ENCODE results near the gene PRELP. TPM values are rescaled to one million over a fixed set of nuclear protein-coding genes. Genes with fewer than 3 reads are reported as not detected.
"Not testable (repeated sequence)": the region's sequence is repeated elsewhere in the genome, so short reads cannot be mapped to it uniquely, and the experiment has no call there.

The PRELP gene
- total RNA-seq, 2 donors from 2014 or later = 47.4 to 71.7 TPM

DNA sequence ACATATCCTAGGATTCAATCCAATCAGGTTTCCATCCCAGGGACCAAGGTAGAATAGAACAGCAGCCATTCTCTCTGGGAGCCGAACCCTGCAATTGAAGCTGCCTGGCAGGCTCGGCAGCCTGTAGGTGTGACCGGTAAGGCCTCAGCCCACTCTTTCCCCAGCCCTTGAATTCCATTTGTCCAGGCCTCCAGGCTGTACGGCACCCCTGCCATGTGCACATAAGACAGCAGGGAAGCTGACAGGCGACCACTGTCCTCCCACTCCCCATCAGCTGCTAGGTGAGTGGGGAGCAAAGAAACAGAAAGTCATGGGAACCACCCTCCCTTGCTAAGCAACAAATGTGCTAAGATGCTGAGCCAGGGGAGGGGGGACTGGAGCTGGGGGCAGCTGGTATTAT, 41.3 kb downstream of the PRELP start:
- no peak for DNase-seq
- intact Hi-C loops (cut with DNase I) = no loop called here
- ATAC-seq = no peak

DNA sequence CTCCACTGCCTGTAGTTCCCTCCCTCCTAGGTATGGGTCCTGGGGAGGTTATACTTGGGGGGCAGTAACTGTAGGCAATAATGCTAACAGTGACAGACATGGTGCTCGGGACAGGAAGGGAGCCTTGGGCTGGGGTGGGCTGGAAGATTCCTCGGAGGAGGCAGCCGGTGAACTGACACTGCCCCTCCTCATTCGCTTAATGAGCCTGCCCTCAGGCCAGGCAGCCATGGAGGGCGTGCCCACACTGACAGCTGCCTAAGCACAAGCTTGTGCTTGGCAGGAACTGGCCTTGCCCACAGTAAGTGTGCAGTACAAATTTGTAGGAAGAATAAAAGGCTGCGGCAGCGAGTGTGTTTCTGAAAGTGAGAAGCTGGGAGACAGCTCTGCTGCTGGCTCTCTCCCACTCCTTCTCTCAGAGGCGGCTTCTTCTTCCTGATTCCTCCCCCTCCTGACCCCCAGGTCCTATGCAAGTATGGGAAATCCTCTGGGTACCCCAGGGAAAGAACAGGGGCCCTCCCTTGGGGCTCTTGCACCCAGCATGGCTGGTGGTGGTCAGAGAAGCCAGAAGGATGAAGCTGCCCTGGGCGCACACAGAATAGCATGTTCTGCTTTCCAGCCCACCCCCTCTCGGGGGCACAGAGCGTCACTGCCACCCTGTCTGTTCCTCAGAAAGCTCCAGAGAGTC, 42.0 kb downstream of the PRELP start:
- intact Hi-C loops (cut with DNase I) = no loop called here
- no peak for DNase-seq
- no peak for ATAC-seq

GRCh38 chr1:203518139-203518538, 42.5 kb downstream of the PRELP start:
- intact Hi-C loops (cut with DNase I); ATAC-seq: not testable (repeated sequence)

DNA sequence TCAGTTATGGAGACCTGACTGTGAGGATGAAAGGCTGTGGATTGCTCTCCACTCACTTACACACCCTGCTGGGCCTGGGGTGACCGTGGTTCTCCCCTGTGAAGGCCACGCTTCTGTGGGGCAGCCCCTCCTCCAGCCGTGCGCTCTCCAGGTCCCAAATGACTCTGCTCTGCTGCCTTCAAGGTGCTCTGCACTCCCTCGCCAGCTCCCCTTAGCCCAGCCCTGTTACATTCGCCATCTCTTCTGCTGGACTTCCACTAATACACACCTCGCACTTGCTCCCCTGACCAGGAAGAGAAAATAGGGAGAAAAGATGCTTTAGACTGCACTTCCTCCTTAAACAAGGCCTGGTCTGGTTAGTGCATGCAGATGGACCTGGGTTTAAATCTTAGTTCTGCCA, 42.9 kb downstream of the PRELP start:
- intact Hi-C loops (cut with DNase I) = no loop called here
- ATAC-seq = no peak
- DNase-seq = no peak

More at GRCh38 chr1:203518139-203518538, 42.5 kb downstream of the PRELP start:
- not testable (repeated sequence) for DNase-seq

- ATAC-seq (no peak), DNase-seq (no peak)
- intact Hi-C loops (cut with DNase I) = no loop called here
These were observed 43.6 kb downstream of the PRELP start for GRCh38 chr1:203519053-203519840.

DNA sequence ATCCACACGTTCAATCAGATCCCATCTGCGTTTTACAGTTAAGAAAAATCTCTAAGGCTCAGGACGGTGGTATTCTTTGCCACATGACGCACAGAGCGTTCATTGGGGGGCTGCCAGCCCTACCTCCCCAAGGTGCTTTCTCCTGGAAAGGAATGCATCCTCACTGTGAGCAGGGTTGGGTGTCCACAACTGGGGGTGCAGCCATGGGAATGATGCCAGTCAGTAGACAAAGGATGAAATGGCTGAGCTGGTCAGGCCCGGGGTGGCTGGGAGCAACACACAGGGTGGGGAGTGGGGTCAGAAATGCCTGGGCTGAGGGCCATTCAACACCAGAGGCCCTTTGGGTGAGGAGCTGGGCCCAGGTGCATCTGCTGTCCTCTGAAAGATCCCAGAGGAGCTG, 44.3 kb downstream of the PRELP start:
- no peak for DNase-seq
- intact Hi-C loops (cut with DNase I) = no loop called here
- ATAC-seq = no peak

- peak in 1 of 2 donors; percentile 48 for ATAC-seq
- no peak for DNase-seq
- intact Hi-C loops (cut with DNase I) = no loop called here
These were observed 44.7 kb downstream of the PRELP start for GRCh38 chr1:203520315-203520714.

DNA sequence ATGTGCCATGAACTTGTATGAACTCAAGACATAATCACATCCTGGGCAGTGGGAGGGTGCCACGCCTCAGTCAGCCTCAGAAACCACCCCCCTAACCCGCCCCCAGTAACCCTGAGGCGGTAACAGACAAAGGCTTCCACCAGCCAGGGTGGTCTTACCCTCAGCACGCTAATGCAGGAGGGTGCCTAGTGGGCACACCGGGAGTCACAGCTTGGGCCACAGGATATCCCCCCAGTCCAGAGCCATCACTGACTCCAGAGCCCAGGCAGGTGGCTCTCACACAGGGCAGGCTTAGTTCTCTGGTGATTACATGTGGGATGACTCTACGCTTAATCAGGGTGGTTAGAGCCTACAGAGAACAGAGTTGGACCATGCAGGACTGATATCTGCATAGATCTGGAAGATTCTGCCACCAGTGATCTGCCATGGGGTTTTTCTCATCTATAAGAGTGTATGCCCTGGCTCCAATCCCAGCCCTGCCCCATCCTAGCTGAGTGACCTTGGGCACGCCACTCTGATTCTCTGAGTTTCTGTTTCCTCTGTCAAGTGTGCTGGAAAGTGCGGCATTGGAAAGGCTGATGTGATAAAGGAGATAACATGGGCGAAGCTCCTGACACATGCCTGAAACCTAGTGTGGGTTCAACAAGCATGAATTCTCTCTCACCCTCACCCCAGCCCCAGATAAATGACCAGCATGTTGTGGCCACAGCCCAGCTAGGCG, 45.6 kb downstream of the PRELP start:
- peak; percentile 18 to 46 for ATAC-seq
- intact Hi-C loops (cut with DNase I) = no loop called here
- no peak for DNase-seq

DNA sequence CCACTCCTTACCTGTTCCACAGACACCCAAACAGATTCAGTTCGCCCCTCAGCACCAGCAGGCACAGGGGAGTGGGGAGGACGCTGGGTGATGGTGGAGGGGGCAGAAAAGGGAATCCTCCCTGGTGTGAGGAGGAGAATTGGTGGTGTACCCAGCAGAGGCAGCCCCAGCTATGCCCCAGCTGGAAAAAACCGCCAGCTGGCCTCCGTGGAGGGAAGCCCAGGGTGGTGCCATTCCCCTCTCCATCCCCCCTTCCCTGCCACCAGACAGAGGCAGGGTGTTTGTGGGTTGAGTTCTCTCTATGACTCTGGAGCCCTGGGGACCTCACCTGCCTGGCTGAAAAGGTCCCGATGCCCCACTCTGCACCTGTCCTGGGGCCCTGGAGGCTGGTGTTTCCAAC, 46.2 kb downstream of the PRELP start:
- DNase-seq = no peak
- intact Hi-C loops (cut with DNase I) = no loop called here
- ATAC-seq = no peak

DNA sequence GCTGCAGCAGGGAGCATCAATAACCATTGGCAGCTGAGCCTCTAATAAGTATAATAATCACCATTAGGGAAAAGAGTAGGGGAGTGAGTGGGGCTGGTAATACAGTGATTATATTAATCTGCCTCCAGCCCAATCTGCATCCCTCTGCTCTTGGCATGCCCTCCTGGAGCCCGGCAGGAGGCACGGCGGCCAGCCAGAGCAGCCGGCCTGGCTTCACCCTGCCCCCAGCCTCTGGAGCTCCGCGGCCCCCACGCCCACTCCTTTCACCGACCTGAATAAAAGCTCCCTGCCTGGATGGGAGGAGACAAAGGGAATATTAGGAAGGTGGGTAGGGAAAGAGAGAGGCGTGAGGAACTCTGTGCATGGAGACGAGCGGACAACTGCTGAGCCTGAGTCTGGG, 46.6 kb downstream of the PRELP start:
- ATAC-seq = peak; percentile 50 to 56
- no peak for DNase-seq
- intact Hi-C loops (cut with DNase I) = no loop called here

- ATAC-seq = no peak
- intact Hi-C loops (cut with DNase I) = no loop called here
- DNase-seq = no peak
These were observed 48.1 kb downstream of the PRELP start for GRCh38 chr1:203523667-203524066.

GRCh38 chr1:203524152-203524551, 48.5 kb downstream of the PRELP start:
- ATAC-seq (peak in 1 of 2 donors; percentile 5), DNase-seq (no peak)
- intact Hi-C loops (cut with DNase I) = no loop called here

GRCh38 chr1:203524824-203525223, 49.2 kb downstream of the PRELP start:
- DNase-seq (no peak), ATAC-seq (no peak)
- intact Hi-C loops (cut with DNase I) = no loop called here

DNA sequence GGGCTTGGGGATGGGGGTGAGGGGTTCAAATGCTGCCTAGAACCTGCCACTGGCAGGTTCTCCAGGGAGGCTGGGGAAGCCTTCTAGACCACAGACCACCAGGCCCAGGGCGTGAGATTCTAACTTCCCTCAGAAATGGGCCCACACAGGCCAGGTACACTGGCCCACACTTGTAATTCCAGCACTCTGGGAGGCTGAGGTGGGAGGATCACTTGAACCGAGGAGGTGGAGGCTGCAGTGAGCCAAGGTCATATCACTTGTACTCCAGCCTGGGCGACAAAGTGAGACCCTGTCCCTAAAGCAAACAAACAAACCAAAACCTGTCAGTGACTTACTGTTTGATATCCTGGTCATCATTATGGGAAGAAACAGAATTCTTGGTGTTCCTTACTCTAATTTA, 50.1 kb downstream of the PRELP start:
- ATAC-seq = no peak
- intact Hi-C loops (cut with DNase I) = no loop called here

GRCh38 chr1:203526130-203526529, 50.5 kb downstream of the PRELP start:
- ATAC-seq = no peak
- intact Hi-C loops (cut with DNase I) = no loop called here
- no peak for DNase-seq

More for the DNA sequence above, 50.1 kb downstream of the PRELP start:
- no peak for DNase-seq

DNA sequence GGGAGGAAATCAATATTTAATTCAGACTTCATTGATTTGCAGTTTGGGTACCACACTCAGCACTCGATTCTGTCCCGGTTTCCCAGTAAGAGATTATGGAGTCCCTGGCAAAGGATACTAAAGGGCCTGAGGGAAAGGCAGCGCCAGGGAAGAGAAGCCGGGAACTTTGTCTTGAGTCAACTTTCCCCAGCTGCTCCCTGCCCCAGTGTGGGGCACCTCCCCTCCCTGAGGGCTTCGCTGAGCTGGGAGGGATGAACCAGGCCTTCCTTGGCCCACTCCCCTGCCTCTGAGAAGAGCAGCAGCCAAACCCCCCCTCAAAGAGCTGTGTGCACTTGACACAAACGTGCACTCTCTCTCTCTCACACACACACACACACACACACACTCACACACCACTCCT, 51.0 kb downstream of the PRELP start:
- DNase-seq (no peak), ATAC-seq (peak; percentile 7 to 80)
- intact Hi-C loops (cut with DNase I) = no loop called here

DNA sequence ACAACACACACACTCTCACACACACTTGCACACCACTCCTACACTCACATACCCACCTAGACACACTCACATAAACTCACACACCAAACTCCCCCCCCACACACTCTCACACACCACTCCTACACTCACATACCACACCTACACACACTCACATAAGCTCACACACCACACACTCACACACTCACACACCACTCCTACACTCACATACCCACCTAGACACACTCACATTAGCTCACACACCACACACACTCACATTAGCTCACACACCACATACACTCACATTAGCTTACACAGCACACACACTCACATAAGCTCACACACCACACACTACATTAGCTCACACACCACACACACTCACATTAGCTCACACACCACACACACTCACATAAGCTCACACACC, 51.4 kb downstream of the PRELP start:
- no peak for ATAC-seq
- intact Hi-C loops (cut with DNase I) = no loop called here
- no peak for DNase-seq

DNA sequence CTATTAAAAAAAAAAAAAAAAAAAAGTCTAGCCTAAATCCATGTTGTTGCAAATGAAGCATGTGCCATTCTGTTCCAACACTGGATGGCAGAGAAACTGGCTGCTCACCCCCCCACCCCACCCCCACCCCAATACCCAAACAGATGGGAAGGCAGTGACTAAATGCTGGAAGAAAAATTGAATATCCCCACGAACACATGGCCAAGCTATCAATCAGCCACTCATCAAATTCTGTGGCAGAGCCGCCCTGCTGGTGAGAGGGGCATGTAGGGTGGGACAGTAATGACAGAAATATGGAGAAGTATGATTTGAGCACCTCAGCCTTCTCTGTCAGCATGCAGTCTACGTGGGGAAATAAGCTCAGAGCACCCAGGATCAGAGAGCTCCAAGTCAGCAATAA, 52.5 kb downstream of the PRELP start:
- ATAC-seq (no peak), DNase-seq (no peak)
- intact Hi-C loops (cut with DNase I) = no loop called here

DNA sequence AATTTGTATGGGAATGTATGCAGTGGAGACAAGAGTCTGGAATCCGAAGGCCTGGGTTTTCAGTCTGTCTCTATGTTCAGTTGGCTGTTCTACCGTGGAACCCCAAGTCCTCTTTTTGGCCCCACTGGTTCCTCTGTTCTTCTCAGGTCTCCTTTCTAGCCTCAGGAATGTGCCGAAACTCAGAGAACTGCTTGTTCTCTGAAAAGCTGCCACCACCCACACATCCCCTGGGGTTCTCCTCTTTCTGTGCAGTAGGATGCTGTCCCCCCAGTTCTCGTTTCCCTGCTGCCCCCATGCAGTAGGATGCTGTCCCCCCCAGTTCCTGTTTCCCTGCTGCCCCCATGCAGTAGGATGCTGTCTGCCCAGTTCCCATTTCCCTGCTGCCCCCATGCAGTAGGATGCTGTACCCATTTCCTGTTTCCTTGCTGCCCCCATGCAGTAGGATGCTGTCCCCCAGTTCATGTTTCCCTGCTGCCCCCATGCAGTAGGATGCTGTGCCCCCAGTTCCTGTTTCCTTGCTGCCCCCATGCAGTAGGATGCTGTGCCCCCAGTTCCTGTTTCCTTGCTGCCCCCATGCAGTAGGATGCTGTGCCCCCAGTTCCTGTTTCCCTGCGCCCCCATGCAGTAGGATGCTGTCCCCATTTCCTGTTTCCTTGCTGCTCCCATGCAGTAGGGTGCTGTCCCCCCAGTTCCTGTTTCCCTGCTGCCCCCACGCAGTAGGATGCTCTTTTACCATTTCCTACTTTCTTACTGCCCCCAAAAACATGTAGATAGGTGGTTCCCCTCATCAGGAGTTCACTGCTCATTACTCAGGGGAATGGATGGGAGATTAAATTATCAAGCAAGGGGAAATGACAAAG, 53.6 kb downstream of the PRELP start:
- ATAC-seq (no peak), DNase-seq (no peak)
- intact Hi-C loops (cut with DNase I) = no loop called here
